IPS DF 19.7 (cell line): Measurements from ENCODE around the gene ARFGEF3.
"Not testable (repeated sequence)": the region's sequence is repeated elsewhere in the genome, so short reads cannot be mapped to it uniquely, and the experiment has no call there.

Experiments
- DNase-seq: peaks from one replicate; pipeline ENCODE4 v3.0.0-alpha.2; 2013; ENCODE audit warnings: low read depth, low spot score

ARFGEF3 gene

GRCh38 chr6:138346302-138347195, 184.8 kb downstream of the ARFGEF3 start:
- DNase-seq: no peak

GRCh38 chr6:138347864-138348263, 186.1 kb downstream of the ARFGEF3 start:
- no peak for DNase-seq

- DNase-seq: no peak
Measured at GRCh38 chr6:138349891-138350290, 188.2 kb downstream of the ARFGEF3 start.

GRCh38 chr6:138357928-138358327, 196.2 kb downstream of the ARFGEF3 start:
- DNase-seq: no peak

- not testable (repeated sequence) for DNase-seq
Measured at GRCh38 chr6:138368684-138369083, 206.9 kb downstream of the ARFGEF3 start.

GRCh38 chr6:138370631-138371451, 209.1 kb downstream of the ARFGEF3 start:
- DNase-seq: no peak

GRCh38 chr6:138371452-138371711, 209.6 kb downstream of the ARFGEF3 start:
- no peak for DNase-seq

- no peak for DNase-seq
Measured at GRCh38 chr6:138371720-138372119, 210.0 kb downstream of the ARFGEF3 start.

- DNase-seq: no peak
Measured at GRCh38 chr6:138372711-138373463, 211.1 kb downstream of the ARFGEF3 start.

GRCh38 chr6:138374230-138374629, 212.5 kb downstream of the ARFGEF3 start:
- DNase-seq: no peak

GRCh38 chr6:138374815-138375214, 213.1 kb downstream of the ARFGEF3 start:
- no peak for DNase-seq

GRCh38 chr6:138377042-138377441, 215.3 kb downstream of the ARFGEF3 start:
- DNase-seq: no peak

GRCh38 chr6:138377844-138378243, 216.1 kb downstream of the ARFGEF3 start, which contains the start of gene SMIM28:
SMIM28 (plus strand) TSS chr6:138377905; CDS start chr6:138378073, 168 bp downstream.
- DNase-seq: no peak

GRCh38 chr6:138378463-138378862, 216.7 kb downstream of the ARFGEF3 start:
- DNase-seq: no peak

GRCh38 chr6:138382498-138383265, 220.9 kb downstream of the ARFGEF3 start:
- no peak for DNase-seq

GRCh38 chr6:138383776-138384175, 222.0 kb downstream of the ARFGEF3 start:
- no peak for DNase-seq

GRCh38 chr6:138386897-138387296, 225.2 kb downstream of the ARFGEF3 start:
- DNase-seq: no peak

GRCh38 chr6:138387577-138388368, 226.0 kb downstream of the ARFGEF3 start:
- no peak for DNase-seq

- DNase-seq: no peak
Measured at GRCh38 chr6:138389551-138389950, 227.8 kb downstream of the ARFGEF3 start.
